Measurements from ENCODE around the gene SEC61G. TPM values are rescaled to one million over a fixed set of nuclear protein-coding genes. Genes with fewer than 3 reads are reported as not detected.

Gene SEC61G
- total and polyA plus RNA-seq, 2 donors = 167 to 357 TPM

- Histone ChIP-seq H3K4me3 (ENCODE audit: low read length in 2 of 2) (no peak overlapping the region), H3K27me3 (ENCODE audit: control insufficient read depth in 2 of 2, insufficient read depth in 1 of 2, low read length in 1 of 2) (no peaks in the 10 kb centered on the region), H3K36me3 (ENCODE audit: control insufficient read depth in 2 of 2, insufficient read depth in 2 of 2, low read length in 1 of 2) (no peaks in the 10 kb centered on the region), H3K27ac (ENCODE audit: low read depth in 1 of 2, low read length in 1 of 2) (no peak overlapping the region), H3K9me3 (ENCODE audit: control insufficient read depth in 2 of 2, insufficient read depth in 1 of 2, low read length in 1 of 2) (peaks cover 0 to 5% of the 10 kb centered on the region in 2 donors), H3K4me1 (ENCODE audit: control insufficient read depth in 2 of 2, insufficient read depth in 2 of 2, low read length in 2 of 2) (no peaks in the 10 kb centered on the region)
- 93% methylated on average over 2 of the region's 2 CpGs for WGBS
- DNase-seq (ENCODE audit: low read depth in 6 of 9, low spot score in 9 of 9) = no peak
Observed at GRCh38 chr7:54711900-54712595, 47.0 kb downstream of the SEC61G start.

- Histone ChIP-seq H3K27ac (ENCODE audit: low read depth in 1 of 2, low read length in 1 of 2) (no peak overlapping the region), H3K36me3 (ENCODE audit: control insufficient read depth in 2 of 2, insufficient read depth in 2 of 2, low read length in 1 of 2) (no peaks in the 10 kb centered on the region), H3K4me1 (ENCODE audit: control insufficient read depth in 2 of 2, insufficient read depth in 2 of 2, low read length in 2 of 2) (no peaks in the 10 kb centered on the region), H3K4me3 (ENCODE audit: low read length in 2 of 2) (no peak overlapping the region), H3K9me3 (ENCODE audit: control insufficient read depth in 2 of 2, insufficient read depth in 1 of 2, low read length in 1 of 2) (peaks cover 0 to 5% of the 10 kb centered on the region in 2 donors), H3K27me3 (ENCODE audit: control insufficient read depth in 2 of 2, insufficient read depth in 1 of 2, low read length in 1 of 2) (no peaks in the 10 kb centered on the region)
- DNase-seq (ENCODE audit: low read depth in 6 of 9, low spot score in 9 of 9) = no peak
- 86% methylated on average over 1 of the region's 1 CpG for WGBS
Observed at GRCh38 chr7:54709283-54709682, 49.7 kb downstream of the SEC61G start.

GRCh38 chr7:54705436-54705835, 53.6 kb downstream of the SEC61G start:
- Histone ChIP-seq H3K27me3 (ENCODE audit: control insufficient read depth in 2 of 2, insufficient read depth in 1 of 2, low read length in 1 of 2) (no peaks in the 10 kb centered on the region), H3K4me3 (ENCODE audit: low read length in 2 of 2) (no peak overlapping the region), H3K36me3 (ENCODE audit: control insufficient read depth in 2 of 2, insufficient read depth in 2 of 2, low read length in 1 of 2) (no peaks in the 10 kb centered on the region), H3K9me3 (ENCODE audit: control insufficient read depth in 2 of 2, insufficient read depth in 1 of 2, low read length in 1 of 2) (no peaks in the 10 kb centered on the region), H3K4me1 (ENCODE audit: control insufficient read depth in 2 of 2, insufficient read depth in 2 of 2, low read length in 2 of 2) (no peaks in the 10 kb centered on the region), H3K27ac (ENCODE audit: low read depth in 1 of 2, low read length in 1 of 2) (no peak overlapping the region)
- no peak for DNase-seq (ENCODE audit: low read depth in 6 of 9, low spot score in 9 of 9)
- 73% methylated on average over 4 of the region's 4 CpGs for WGBS

DNA sequence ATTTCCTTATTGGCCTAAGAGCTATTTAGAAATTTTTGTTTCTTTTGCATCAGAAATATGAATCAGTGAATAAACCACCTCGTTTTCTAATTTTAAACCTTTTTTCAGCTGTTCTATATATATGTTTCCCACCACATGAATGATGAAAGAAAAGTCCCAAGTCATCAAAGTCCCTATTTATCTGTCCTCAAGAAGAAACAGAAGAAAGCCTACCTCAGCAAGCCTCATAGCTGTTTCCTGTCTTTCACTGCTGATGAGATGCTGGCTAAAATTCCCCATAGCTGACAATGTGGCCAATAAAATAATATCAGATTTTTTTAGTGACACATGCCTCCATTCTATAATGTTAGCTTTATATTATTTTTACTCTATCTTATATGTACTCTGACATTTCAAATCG, 54.2 kb downstream of the SEC61G start:
- H3K4me3 ChIP-seq (ENCODE audit: low read length in 2 of 2) = no peak overlapping the region
- WGBS = 64% methylated on average over 2 of the region's 2 CpGs

More for the DNA sequence above, 54.2 kb downstream of the SEC61G start:
- Histone ChIP-seq H3K36me3 (ENCODE audit: control insufficient read depth in 2 of 2, insufficient read depth in 2 of 2, low read length in 1 of 2) (no peaks in the 10 kb centered on the region), H3K27ac (ENCODE audit: low read depth in 1 of 2, low read length in 1 of 2) (no peak overlapping the region), H3K27me3 (ENCODE audit: control insufficient read depth in 2 of 2, insufficient read depth in 1 of 2, low read length in 1 of 2) (no peaks in the 10 kb centered on the region), H3K9me3 (ENCODE audit: control insufficient read depth in 2 of 2, insufficient read depth in 1 of 2, low read length in 1 of 2) (no peaks in the 10 kb centered on the region), H3K4me1 (ENCODE audit: control insufficient read depth in 2 of 2, insufficient read depth in 2 of 2, low read length in 2 of 2) (no peaks in the 10 kb centered on the region)
- no peak for DNase-seq (ENCODE audit: low read depth in 6 of 9, low spot score in 9 of 9)

Other genes starting within 250 kb of the SEC61G start
- gene VSTM2A, start 216.8 kb downstream of the SEC61G start, total RNA-seq = not detected
- 0.11 TPM for gene VSTM2A, start 216.8 kb downstream of the SEC61G start, polyA plus RNA-seq